Measurements from ENCODE around the gene GPC6.

Gene GPC6

DNA sequence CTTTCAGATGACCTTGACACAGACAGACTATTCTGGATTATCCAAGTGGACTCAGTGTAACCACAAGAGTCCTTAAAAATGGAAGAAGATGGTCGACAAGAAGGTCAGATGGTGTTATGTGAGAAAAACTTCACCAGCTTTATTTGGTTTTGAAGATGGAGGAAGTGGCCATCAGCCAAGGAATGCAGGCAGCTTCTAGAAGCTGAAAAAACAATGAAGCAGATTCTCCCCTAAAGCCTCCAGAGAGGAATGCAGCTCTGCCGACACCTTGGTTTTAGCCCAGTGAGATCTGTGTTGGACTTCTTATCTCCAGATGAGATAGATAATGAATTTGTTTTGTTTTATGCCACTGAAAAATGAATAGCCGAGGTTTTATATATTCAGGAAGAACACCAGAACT, 751.4 kb downstream of the GPC6 start:
- no peak for DNase-seq (ENCODE audit: low spot score)

DNA sequence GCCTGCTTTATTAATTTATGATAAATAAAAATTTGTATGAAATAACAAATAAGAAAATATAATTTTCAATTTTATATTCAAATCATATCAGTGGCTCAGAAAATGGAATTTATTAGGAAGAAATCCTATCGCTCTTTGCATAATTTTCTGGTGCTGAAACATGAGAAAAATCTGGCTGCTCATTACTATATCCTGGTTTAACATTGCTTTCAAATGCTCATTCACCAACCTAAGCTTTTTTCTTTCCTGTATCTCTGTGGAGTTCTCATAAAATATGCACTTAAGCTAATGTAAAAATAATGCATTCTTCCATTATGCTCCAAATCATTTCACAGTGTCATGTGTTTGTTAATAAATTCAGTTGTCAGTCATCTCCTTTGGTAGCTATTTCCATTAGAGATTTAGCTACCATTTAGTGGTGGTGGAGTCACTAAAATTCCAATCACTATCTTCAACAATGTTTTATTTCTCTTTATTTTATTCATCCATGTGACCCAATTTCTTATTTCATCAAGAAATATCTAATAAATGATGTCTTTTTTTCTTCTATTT, 754.9 kb downstream of the GPC6 start:
- DNase-seq (ENCODE audit: low spot score), result no peak

DNA sequence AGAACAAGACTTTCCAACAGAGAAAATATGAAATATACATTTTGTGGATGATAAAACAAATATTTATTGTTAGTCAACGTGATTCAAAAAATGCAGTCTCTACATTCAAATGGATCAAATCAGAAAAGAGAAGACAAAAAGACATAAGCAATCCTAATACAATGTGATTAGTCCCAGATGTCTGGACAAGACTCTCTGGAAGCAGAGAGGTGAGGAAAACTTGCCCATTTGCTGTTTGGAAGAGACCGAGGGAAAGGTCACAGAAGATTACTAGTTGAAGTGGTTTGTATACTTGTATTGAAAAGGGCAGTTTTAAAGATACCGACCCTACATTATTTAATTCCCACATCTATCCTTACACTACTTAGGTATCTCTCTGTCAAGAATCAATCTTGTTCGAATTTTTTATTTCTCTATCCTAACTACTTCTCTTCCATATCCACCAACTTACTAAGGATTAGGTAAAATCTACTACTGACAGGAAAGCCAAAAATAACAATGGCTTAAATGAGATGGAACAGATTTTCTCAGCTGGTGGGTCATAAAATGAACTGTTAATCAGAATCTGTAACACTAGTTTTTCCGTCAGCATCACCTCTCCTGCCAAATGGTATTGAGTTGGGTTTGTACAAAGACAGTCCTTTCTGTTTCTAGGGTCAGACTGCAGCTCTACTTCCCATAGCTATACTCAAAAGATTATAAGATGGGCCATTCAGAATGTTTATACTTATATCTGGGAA, 755.7 kb downstream of the GPC6 start:
- DNase-seq (ENCODE audit: low spot score), result no peak

DNA sequence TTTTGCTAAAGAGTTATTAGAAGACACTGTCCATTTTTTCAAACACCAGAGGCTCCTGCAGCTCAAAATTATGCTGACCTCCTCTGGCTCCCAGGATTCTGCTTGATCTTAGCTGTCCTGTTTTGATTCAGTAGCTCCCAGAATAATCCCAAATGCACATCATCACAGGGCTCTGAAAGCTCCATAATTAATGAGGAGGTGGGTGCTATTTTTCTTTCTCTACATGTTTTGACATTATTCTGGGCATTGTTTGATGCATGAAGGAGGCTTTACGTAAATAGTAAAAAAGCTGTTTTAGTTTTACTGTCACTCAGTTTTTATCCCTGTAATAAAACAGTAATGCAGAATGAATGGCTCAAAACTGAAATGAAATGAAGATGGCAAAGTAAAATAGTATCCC, 757.4 kb downstream of the GPC6 start:
- no peak for DNase-seq (ENCODE audit: low spot score)

DNA sequence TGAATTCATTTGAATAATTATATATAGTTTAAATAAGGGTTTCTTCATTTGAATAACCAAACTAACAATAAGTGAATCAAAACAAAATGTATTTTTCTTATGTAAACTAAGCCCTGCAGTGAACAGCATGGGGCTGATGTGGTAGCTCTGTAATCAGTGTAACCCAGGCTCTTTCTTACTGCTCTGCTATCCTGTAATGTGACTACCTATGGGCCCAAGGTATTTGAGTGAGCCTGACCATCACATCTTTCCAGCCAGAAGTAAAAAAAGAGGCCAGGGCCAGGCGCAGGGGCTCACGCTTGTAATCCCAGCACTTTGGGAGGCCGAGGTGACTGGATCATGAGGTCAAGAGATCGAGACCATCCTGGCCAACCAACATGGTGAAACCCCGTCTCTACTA, 758.3 kb downstream of the GPC6 start:
- DNase-seq (ENCODE audit: low spot score), result no peak

DNA sequence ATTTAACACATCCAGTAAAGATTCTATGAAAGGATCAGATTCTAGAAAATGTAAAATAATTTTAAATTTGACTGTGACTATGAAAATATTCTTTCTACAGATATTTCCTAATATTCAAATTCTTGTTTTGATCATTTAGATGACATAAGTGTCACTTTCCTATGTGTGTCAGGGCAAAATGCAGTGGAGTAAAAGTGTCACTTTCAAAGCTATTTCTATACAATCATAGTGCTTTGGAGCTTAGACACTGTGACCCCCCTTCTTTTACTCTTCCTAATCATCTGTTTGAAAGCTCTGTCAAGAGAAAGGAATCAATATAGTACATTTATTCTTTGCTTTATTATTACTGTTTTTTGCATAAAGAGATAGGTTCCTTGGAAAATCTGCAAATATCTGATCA, 760.9 kb downstream of the GPC6 start:
- DNase-seq (ENCODE audit: low spot score), result no peak

DNA sequence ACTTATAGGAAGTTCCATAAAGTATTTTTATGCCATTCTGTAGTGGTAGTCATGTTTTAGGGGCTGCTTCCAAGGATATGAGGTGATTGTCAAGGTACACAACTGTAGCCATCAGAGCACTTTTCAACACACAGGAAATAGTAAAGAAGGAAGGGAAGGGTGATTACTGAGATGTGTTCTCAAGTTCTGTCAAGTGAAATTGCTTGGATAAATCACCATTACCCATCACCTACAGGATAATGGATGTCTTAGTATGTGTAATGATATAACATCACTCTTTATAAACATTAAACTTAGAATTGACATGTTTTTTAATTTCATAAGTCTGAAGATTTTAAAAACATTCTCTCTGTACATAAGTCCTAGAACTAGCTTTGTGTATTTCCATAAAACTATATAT, 765.0 kb downstream of the GPC6 start:
- DNase-seq (ENCODE audit: low spot score), result no peak

DNA sequence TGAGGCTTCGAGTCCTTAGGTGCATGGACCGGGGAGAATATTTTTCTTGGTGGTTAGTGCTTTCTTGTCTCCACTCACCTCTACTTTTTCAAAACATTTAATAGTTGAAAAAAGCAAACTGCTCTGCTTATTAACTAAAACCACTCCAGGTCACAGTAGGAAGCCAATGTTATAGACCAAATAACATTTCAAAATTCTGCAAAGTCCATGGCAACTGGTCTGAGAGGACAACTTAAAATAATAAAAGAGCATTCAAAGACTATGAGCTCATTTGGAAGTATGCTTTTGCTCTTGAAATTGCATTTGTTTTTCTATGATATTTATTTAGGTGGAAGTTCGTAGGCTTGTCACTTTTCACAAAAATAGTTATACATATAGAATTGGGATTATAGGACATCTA, 769.9 kb downstream of the GPC6 start:
- no peak for DNase-seq (ENCODE audit: low spot score)

DNA sequence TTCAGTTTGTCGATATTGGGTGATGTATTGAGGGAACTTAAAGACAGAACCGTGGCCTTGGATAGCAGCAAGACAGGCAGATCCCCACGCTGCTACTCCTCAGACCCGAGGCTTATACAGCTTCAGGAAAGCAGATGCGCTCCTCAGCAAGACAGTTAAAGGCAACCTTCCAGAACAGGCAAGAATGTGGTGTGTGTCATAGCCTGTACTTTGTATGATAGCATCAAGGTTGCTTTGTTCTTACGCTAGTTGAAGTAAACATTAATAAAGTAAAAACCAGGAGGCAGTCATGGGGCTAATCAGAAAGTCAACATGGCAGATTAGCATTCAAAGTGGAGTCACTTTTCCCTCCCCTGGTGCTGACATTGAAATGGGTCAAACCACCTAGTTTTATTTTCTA, 779.7 kb downstream of the GPC6 start:
- no peak for DNase-seq (ENCODE audit: low spot score)

DNA sequence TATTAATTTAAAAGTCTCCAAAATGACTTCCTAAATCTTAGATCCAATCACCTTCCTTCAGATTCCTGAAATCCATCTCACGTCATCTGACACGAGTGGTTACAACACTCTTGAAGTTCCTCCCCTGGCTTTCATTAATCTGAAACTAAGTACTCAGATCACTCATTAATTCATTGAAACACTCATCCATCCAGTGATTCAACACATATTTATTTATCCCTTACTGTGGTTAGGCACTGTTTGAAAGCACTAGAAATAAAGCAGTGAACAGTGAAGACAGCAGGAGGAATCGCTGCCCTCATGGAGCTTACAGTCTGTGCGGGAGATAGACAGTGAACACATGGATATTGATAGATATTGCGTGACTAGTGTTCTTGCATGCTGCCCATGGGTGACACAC, 780.5 kb downstream of the GPC6 start:
- no peak for DNase-seq (ENCODE audit: low spot score)

DNA sequence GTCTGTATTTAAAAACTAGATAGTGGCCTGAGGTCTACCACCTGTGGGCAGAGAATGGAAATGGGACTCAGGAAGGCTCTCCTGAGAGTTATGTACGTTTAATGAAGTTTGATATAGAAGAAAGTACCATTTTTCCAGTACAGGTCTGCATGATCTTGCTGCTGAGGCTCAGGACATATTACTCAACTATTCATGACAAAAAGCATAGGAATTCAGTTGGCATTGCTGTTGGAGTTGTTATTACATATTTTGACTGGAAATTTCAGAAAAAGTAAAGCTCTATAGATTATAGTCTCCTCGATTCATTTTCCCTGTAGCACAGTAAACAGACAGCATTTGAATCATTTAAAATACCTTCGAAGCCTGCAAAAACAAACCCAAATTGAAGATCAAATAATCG, 783.1 kb downstream of the GPC6 start:
- DNase-seq (ENCODE audit: low spot score), result peak; percentile 49

DNA sequence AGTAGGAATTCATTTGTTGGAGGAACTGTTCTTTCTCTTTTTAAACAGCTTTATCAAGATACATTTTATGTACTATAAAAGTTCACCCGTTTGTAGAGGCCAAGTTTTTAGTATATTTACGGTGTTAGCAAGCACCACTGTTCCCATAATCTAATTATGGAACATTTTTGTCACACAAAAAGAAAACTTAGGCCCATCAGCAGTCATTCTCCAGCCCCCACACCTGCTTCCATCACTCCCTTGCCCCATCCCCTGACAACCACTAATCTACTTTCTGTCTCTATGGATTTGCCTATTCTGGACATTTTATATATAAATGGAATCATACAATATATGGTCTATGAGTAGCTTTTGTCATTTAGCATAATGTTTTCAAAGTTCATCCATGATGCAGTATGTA, 787.9 kb downstream of the GPC6 start:
- DNase-seq (ENCODE audit: low spot score), result no peak

DNA sequence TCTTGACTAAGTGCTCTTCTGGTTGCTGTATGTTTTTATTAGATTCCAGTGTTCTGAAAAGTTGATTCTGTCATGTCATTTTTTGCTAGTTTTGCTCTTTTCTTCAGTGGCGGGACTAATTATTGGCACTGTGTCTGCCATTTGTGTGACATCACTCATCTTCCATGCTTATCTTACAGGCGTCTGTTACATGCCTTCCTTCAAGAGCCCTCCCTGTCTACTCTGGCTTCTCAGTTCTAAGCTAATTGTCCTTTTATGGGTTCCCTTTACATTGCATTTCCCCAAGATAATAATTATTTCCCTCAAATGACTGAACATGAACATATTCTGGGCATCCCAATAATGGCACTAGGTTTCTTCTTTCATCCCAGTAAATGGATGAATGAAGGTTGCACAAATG, 793.8 kb downstream of the GPC6 start:
- no peak for DNase-seq (ENCODE audit: low spot score)

DNA sequence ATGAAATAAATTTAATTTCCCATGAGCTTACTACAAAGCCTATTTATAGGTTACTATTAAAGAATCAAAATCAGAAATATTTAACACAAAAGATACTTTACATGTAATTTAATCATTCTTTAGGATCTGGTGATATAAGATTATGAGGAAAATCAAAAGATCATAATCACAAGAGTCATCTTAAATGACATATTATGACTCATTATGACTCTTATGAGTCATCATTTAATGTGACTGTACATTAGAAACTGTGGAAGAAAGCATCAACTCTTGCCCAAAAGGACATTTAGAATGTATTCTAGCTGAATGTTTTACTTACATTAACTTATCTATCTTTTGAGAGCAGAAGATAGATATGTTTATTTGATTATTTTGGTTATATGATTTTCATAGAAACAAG, 794.2 kb downstream of the GPC6 start:
- DNase-seq (ENCODE audit: low spot score), result no peak

DNA sequence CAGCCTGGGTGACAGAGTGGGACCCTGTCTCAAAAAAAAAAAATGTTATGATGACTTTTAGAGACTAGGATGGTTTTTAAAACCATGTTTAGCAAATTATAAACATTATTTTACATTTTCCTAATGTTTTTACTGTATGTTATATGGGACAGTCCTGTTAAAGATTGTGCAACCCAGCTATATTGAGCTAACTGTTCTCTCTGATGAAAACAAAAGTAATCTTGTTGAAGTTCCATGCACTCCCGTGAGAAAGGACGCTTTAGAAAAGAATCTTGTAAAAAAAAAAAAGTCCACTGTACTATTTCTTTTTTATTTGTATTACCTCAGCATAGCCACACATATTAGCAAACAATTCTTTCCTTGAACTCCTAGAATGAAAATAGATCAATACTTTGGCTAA, 801.6 kb downstream of the GPC6 start:
- no peak for DNase-seq (ENCODE audit: low spot score)

DNA sequence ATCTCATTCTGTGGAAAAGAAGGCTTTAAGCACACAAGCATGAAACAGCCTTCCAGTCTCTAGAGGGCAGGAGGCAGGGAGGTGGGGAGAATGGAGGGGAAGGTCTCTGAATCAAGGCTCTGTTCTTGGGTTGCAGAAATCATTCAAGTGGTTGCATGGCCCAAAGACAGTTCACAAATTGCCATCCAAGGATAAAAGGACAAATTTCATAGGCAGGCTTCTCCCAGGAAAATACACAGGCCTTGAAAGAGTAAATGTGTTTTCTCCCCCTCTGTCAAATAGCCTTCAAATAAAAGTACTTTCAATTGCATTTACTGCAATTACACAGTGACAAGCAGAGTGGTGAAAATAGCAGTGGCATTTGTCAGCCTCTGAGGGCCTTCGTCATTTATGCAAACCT, 802.0 kb downstream of the GPC6 start:
- no peak for DNase-seq (ENCODE audit: low spot score)

DNA sequence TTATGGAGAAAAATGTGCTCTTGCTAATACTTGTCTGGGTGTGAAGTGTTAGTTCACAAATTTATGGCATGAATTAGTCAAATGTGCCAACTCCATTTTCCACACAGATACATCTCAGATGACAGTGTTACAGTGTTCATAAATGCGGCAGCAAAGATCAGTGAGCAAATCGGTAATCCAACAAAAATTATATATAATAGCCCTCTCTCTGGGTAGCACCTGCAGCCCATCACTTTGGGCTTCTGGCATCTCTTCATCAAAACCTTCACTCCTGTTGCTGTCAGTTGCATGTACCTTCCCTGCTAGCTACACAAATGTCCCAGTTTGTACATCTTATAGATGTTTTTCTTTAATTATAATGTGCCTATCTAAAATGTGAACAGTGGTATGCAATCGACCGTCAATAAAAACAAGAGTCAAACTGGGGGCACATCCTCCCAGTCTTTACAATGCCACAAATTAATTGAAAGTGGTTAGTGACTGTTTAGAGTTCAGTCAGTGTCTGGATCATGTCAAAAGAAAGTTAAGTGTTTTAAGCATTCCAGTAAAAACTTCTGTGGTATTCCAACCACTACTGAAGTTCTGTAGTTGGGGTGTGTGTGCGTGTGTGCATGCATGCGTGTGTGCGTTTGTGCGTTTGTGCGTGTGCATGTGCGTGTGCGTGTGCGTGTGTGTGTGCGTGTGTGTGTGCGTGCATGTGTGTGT, 804.0 kb downstream of the GPC6 start:
- DNase-seq (ENCODE audit: low spot score), result no peak

DNA sequence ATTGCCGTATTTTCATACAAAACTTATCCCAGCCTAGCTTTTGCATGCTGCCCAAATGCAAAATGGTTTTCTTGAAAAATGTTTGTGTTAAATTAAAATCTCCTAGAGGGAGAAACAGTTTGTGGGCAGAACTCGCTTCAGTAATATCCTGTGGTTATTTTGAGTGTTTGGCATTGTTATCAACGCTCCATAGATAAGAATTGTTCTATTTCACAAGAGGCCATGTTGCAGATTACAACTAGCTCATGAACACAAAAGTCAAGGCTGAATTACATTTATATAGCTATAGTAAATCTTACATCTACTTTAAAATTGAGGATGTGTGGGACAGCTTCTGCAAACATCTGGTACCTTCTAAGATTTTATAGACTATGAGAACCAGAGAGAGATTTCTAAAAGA, 805.0 kb downstream of the GPC6 start:
- DNase-seq (ENCODE audit: low spot score), result no peak

DNA sequence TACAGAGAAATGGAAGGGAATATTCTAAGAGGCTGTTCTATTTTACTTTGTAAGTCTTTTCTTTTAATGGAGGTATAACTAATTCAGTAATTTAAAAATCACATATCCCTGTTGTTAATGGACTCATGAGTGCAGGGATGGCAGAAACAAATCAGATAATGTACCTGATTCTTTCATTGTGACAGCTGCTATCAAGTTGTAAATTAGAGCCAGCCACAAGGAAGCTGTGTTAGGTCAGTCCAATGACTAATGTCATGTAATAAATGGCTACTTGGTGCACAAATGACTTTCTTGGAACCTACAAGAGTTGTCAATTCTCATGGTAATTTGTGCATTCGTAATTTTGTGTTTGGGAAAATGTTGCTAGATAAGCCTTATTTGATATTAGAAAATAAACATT, 806.5 kb downstream of the GPC6 start:
- no peak for DNase-seq (ENCODE audit: low spot score)

DNA sequence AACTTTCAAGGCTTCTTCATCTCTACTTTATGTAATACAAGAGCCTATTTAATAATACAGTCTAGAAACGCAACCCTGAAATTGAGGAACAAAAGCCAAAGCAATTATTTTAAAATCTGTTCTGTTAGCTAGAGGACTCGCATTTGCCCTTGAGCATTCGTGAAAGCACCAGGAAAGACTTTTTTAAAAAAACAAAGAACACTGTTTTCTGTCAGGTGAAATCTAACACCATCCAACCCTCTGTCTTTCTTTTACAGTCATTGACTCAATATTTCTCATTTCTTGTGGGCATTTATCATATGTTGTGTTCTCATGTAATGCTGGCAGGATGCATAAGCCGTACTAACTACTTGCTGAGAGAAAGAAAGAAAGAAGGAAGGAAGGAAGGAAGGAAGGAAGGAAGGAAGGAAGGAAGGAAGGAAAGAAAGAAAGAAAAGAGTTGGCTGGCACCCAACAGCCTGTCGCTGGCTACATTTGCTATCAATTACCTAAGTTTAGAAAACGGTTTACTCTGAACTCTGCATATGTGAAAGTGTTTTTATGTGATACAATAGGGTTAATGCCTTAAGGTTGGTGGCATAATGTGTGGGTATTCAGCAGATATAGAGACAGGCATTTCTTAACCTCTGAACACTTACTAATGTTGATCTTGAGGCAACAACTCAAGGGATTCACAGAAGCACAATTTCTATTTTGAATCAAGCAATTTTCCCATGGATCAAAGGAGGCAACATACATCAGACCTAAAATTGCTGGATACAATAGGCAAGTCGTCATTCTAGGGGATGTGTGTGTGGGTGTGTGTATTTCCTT, 807.4 kb downstream of the GPC6 start:
- no peak for DNase-seq (ENCODE audit: low spot score)

DNA sequence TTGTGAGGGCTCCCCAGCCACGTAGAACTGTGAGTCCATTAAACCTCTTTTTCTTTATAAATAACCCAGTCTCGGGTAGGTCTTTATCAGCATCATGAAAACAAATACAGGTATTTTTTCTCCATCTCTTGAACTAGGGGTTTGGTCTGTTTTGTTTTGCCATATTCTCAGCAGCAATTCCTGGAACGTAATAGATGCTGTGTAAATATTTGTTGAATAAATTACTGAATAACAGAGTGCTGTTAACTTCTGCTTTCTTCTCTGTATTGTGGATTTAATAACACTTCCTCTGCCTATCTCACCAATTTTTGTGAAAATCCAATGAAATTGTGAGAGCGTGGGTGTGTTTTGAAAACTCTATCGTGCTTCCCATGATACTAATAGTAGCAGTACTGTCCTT, 823.4 kb downstream of the GPC6 start:
- no peak for DNase-seq (ENCODE audit: low spot score)

DNA sequence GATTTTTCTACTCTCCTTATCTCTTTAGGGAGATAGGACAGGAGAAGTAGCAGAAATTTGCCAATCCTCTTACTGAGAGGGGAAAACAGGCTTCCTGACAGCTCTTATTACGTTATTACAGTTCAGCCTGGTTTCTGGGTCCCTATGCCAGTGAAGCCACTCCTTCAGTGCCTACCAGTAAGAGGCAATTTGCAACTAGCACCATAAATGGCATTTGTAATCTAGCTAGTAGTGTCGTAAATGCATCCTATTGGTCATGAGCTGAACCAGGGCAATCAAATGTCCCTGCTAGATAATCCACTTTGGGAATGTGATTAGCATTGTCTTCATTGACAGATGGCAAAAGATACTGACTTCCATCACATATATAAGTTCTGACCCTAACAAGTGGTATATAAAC, 824.1 kb downstream of the GPC6 start:
- DNase-seq (ENCODE audit: low spot score), result no peak

Data from AG20443 (cell line).